GM21360 (cell line): ENCODE data around the gene FBXO31.

Experiments used
- ATAC-seq: cut with Tn5 transposase; IDR thresholded peaks from one replicate; pipeline ENCODE4 v1.9.1; 2021; ENCODE audit warnings: mild to moderate bottlenecking, moderate library complexity; ENCODE audit not compliant: unreplicated experiment

FBXO31 gene

DNA sequence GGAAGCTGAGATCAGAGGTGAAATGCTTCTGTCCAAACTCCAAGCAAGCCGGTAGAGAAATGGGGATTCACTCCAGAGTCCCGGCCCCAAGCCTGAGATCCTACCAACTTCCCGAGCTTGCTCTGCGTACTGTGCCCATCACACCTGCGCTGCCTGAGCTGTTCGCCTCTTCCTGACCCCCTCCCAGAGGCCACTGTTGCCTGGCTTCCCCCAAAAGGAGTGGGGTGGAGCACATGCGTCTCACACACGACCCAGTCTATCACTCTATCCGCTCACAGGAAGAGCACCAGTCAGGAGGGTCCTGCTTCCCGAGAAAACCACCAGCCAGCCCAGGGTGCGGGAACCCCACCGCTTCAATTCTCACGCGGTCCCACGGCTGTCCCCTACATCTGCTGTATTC lies 52.9 kb downstream of the FBXO31 start:
- ATAC-seq, result no peak

DNA sequence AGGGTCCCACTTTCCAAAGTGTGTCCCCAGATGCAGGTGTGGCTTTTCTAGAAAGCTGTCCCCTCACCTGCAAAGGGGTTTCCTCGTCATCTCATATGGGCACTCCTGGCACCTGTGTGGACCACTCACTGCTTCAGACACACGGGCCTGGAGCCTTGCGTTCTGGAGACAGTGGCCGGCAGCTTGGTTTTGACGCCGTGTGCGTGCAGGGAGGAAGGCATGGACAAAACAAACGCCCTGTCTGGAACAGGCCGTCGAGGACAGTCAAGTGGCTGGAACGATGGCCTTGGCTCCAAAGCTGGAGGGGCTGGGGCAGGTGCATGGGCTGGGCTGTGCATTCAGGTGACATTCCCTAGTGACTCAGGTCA lies 53.3 kb downstream of the FBXO31 start:
- no peak for ATAC-seq

DNA sequence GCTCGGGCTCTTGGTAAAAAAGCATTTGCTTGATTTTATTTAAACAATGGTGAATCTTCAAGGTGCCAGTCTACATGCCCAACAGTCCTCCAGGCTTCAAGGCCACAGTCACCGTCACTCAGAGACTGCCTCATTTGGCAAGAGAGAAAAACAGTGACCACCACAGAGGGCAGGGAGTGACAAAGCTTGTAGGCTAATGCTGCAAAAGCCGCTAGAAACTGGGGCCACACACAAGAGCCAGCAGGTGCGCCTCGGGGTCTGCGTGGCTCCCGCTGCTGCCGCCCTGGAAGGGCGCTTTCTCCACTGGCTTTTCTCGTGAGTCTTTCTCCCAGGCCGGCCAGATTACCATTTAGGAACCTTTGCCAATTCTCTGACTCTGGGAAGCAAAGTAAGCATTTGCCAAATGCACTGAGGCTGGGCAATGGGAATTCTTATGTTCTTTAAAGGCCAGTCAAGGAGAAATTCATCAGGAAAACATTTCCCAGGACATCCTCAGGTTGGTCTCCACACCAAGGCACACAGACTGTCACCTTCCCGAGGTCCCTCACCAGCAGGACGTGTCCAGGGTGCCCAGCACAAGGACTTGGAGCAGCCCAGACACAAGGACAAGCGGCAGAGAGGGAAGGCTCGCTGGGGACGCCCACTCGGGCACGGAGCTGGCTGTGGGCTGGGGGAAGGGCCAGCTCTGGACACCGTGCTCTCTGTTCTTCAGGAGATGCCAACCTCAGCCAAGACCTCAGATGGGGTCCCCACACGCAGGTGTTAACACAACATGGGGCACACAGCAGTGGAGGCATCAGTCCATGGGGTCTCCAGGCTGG lies 53.9 kb downstream of the FBXO31 start:
- ATAC-seq, result no peak

DNA sequence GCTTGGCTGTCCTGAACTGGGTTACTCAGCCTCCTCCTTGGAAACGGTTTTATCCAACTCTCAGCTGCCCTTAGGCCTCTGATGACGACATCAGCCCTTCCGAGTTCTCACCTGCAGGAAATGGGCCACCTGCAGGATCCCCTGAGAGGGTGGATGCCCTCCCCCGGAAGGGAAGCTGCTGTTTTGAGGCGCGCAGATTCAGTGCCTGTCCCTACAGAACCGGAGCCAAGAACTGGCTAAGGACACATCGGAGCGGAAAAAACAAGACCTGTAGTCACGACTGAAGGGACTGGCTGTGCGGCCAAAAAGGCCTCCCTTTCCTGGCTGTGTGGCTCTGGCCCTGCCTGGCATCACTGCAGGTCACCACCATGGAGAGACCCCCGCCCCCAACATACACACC lies 54.7 kb downstream of the FBXO31 start:
- no peak for ATAC-seq

DNA sequence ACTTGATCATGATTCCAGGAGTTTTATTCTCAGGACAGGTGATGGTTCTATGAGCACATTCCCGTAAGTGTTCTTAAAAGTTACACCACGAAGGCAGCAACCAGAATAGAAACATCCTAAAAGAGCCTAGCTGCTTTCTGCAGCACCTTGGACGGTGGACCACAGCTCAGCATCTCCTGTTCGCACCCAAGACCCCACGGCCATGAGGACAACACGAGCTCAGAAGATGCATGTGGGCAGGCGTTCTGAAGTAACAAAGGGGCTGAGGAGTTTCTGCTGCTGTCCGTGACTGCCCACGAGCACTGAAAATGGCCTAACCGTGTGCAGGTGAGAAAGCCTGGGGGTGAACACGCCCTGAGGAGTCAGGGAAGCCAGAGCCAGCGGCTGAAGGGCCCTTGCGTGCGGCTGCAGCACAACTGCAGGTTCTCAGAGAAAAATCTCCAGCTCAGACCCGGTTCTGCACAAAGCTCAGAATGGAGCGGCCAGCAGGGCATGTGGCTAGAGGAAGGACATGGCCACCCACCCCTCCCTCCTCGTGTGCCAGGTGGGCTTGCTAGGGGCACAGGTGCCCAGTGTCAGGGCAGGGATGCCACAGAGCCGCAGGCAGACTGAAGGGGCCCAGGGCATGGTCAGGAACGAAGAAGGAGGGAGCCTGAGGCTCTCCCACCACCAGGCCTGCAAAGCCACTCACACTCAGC lies 55.6 kb downstream of the FBXO31 start:
- ATAC-seq, result no peak

DNA sequence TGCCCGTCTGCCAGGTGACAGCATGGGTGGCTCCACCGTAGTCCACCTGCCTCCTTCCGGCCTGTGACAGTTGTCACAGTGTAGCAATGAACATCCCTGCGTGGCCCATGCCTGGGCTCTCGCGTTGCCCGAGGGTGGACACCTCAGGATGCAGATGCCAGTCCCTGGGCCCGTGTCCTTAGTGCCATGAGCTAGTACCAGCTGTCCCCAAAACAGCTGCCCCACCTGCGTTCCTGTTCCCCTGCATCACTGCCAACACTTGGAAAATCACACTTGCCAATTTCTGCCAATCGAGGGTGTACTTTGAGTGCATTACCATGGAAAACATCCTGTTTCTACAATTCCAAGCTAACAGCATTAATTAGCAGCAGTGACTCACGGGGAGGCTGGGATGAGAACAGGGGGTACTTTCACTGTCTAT lies 57.4 kb downstream of the FBXO31 start:
- ATAC-seq, result no peak

DNA sequence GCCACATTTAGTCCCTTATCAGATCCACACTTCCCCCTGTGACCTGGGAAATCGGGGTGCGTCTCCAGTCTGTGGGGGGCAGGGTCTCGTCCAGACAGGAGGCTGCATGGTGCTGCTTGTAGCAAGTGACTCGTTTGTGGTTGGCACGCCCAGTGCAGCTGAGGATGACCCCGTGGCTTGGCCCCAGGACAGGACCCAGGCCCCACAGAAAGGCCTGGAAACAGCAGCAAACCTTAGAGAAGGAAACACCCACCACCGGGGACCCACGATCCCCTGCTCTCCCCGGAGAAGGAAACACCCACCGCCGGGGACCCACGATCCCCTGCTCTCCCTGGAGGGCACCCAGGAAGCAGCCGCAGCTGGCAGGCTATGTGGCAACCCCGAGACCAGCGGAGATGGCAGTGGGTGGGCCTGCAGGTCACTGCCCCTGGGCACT lies 58.1 kb downstream of the FBXO31 start:
- ATAC-seq, result no peak

DNA sequence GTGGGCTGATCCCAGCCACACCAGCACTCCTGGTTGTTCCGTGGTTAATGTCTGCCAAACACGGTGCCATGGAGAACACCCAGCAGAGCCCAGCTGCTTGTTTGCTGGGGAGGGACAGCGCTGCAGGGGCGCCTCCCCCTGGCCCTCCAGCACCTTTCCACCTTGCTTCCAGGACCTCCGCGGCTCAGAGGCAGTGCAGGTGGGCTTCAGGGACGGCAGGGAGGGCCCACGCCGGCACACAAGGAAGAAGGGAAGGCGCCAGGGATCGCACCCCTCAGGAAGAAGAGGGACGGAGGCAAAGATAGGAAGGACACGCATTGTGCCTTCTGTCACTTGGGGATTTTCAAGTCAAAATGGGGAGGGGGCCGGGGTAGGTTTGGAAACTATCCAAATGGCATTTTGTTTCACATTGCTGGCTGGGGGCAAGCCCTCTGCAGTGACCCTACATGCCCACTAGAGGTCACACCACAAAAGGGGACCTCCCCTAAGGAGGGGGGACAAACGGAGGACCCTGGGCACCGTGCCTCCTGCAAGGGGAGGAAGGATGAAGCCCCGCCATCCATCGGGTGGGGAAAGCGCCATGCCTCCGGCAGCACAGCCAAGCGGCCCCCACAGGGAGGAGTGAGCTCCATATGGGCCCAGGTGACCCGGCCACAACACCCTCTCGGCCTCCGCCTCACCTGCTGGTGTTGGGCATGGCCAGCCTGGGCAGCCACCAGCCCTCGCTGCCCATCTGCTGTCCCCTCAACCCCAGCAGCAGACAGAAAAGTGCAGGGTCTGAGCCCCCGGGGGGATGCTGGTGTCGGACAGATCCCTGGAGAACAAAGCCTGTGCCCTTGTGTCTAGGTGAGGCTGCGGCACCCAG lies 58.9 kb downstream of the FBXO31 start:
- ATAC-seq, result no peak

DNA sequence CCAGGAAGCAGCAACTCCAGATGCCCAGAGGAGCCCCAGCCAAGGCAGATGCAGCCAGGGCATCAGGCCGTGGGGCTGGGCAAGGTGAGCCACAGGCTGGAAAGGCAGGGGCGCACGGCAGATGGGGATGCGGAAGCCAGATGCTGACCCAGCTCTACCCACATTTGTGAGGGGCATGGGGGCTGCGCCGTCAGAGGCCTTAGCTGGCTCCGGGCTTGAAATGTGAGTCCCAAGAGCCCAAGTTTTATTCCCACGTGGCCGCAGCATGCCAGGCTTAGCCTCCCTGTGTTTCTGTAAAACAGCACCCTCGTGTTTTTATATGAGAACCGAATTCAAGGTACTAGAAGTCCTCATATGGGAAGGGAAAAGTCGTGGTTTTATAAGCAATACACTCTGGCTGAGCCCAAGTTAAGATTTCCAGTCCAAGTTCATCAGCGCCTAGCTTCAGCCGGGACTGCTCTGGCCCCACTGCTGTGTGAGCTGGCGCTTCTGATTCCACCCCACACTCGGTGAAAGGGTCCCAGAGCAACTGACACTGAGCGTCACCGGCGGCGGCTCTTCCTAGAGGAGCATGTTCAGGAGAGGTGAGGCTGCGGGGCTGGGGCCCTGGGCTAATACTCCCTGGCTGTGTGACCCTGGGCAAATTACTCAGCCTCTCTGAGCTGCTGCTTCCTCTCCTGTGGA lies 59.7 kb downstream of the FBXO31 start:
- no peak for ATAC-seq

DNA sequence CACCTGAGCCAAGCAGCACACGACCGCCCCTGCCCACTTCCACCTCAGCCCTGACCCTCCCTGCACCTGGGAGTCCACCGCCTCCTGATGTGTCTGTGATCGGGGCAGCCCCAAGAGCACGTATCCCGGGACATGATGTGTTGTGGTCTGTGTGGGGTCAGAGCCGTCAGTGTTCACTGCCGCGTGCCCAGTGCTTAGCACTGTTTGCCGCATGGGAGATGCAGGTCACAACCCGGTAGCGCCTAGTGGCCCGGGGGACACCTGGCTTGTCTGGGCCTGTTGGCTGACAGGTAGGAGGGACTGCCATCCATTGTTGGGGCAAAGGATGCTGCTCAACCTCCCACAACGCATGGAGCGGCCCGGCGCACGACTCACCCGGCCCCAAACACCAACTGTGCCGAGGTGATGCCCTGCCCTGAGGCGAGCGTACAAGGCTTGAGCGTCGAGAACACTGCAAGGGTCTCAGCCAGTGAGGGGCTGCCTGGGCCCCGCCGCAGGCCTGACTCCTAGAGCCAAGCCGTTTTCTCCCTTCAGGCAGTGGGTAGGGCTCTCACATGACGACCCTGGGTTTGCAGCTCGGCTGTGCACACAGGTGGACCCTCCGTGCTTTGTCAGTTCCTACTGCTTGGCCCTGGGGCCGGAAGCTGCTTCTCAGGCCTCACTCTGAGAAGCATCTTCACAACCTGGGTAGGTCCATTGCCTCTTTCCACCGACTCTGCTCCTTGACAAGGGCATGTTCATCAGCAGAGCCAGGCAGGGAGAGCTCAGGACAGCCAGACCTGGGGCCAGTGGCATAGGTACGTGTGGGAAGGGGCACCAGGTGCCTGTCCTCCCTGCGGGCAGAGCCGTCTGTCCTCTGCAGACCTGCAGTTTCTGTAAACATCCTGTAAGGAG lies 60.5 kb downstream of the FBXO31 start:
- no peak for ATAC-seq

DNA sequence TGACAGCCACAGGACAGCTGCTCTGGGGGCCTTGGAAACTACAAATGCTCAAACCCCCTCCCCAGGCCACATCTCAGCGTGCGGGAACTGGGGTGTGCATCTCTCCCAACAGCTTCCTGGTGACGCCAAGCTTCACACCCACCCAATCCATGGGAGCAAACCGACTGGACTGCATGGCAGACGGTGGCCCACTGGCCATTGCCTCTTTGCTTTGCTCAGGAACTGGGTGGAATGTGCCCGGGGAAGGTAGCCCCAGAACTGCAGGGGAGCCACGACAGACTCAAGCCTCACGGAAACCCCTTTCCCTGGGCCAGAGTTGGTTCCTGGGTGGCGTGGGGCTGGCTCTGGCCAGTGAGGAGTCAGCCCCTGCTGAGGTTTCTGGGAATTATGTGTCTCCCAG lies 61.2 kb downstream of the FBXO31 start:
- no peak for ATAC-seq

DNA sequence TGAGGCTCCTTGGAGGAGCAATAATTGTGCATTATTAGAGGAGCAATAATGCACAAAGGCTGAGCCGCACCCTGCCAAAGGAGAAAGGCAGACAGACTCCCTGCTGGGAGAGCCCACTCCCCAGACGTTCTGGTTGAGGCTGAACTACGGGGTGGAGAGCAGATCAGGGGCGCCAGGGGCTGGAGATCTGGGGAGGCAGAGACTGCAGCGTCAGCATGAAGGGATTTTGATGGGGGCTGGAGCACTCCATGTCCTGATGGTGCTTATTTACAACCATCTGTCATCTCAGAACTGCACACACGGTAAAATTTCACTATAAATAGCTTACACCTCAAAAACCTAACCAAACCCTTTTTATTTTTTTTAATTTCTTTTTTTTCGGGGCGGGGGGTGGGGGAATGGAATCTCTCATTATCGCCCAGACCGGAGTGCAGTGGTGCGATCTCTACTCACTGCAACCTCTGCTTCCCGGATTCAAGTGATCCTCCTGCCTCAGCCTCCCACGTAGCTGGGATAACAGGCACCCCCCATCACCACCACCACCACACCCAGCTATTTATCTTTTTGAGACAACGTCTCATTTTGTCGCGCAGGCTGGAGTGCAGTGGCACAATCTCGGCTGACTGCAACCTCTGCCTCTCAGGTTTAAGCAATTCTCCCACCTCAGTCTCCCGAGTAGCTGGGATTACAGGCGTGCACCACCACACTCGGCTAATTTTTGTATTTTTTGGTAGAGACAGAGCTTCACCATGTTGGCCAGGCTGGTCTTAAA lies 62.1 kb downstream of the FBXO31 start:
- ATAC-seq, result no peak

DNA sequence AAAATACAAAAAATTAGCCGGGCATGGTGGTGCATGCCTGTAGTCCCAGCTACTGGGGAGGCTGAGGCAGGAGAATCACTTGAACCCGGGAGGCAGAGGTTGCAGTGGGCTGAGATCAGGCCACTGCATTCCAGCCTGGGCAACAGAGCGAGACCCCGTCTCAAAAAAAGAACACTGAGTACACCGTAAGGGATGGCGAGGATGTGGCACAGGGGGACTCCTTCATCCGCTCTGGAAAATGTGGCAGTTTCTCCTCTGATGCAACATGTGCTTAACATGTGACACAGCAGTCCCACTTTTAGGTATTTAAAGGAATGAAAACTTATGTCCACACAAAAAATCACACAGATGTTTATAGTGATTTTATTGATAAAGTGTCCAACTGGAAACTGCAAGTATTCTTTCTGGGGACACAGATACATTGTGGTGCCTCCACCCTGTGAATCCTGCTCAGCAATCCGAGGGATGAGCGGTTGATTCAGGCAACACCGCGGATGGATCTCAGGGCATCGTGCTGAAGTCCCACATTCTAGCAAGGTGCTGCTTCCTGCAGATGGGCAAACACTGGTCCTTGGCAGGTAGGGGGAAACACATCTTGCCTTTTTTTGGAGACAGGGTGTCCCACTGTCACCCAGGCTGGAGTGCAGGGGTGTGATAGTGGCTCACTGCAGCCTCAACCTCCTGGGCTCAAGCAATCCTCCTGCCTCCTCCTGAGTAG lies 62.9 kb downstream of the FBXO31 start:
- no peak for ATAC-seq

DNA sequence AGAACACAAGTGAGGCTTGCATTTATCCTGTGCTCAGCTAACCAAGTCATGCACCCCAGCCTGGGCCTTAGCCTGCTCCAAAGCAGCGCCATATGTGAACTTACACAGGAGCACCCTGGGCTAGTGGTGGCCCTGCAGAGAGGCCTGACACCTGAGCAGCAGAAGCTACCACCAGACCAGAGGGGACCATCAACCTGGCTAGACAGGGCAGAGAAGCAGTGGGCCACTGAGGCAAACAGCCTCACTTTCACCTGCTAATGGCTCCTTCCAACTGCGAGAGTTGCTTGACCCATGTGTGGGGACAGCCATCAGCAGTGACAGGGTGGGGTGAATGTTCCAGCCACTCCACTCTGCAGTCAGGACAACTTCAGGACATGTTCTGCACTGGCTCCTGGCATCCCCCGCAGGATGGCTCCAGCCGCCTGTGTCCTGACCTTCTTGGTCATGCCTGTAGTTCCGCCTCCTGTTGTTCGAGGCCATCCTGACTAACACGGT lies 63.5 kb downstream of the FBXO31 start:
- no peak for ATAC-seq

DNA sequence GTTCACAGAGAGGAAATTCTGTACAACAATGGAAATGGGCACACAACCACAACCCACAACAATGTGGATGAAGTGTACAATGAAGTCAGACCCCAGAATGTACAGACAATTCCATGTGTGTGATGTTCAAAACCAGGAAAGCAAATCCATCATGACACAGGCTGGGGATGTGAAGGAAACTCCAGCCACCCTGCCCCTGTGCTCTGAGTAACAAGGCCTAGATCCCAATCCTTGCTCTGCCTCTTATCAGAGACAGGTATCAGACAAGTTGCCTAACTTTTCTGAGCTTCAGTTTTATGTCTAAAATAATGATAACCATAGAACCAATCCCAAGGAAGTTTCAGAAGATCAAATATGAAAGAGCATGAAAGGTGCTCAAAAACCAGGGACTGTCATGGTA lies 64.6 kb downstream of the FBXO31 start:
- ATAC-seq, result no peak

DNA sequence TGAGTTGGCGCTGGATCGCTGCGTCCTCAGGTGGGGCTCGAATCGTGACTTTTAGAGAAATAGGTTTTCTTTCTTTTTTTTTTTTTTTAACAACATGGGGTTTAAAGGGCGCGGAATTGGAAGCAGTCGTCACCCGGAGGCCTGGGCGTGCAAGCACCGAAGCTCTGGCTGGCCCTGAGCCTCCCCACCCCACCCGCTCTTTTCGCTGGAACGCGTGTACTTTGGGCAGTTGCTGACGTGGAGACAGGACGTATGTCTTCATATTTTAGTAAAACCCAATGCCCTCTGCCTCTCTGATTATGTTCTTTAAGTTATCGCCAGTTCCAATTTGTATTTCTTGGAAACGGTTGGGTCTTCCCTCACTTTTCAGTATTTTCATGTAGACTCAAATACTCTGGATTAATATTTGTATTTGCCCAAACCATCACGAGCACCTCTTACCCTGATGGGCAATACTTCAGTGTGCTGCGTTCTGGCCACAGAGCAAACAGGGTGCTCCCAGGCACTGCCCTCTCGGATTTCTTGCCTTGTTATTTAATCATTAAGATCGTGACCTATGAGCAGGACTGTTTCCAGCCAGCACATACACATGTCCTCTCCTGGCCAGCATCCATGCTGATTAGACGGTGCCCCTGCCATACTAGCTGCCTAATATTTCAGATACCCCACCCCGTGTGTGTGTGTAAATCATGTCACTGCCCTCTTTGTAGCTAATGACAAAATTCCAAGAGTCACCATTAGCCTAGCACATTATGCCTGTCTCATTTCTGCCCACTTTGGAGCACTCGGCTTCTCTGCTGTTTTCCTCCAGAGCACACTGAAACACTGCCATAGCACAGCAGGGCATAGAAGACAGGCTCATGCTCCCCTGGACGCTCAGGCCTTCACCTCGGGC lies 65.6 kb downstream of the FBXO31 start:
- peak; percentile 10 for ATAC-seq
